ENCODE results near the gene ODC1.

Gene ODC1

GRCh38 chr2:10486091-10486490, 38.0 kb upstream of the ODC1 start:
- no peak overlapping the region for H3K4me3 ChIP-seq (ENCODE audit: low read length)
- no peak for DNase-seq (ENCODE audit: low read depth)
- TF ChIP-seq, protein P1, sequence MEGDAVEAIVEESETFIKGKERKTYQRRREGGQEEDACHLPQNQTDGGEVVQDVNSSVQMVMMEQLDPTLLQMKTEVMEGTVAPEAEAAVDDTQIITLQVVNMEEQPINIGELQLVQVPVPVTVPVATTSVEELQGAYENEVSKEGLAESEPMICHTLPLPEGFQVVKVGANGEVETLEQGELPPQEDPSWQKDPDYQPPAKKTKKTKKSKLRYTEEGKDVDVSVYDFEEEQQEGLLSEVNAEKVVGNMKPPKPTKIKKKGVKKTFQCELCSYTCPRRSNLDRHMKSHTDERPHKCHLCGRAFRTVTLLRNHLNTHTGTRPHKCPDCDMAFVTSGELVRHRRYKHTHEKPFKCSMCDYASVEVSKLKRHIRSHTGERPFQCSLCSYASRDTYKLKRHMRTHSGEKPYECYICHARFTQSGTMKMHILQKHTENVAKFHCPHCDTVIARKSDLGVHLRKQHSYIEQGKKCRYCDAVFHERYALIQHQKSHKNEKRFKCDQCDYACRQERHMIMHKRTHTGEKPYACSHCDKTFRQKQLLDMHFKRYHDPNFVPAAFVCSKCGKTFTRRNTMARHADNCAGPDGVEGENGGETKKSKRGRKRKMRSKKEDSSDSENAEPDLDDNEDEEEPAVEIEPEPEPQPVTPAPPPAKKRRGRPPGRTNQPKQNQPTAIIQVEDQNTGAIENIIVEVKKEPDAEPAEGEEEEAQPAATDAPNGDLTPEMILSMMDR (IDR thresholded peaks at IDR 0.05; ENCODE audit: insufficient read depth, low read depth, low read length, missing control alignments), result no peak

GRCh38 chr2:10482913-10483312, 34.8 kb upstream of the ODC1 start:
- TF ChIP-seq, protein P1 (IDR thresholded peaks at IDR 0.05; ENCODE audit: insufficient read depth, low read depth, low read length, missing control alignments), result no peak
- no peak overlapping the region for H3K4me3 ChIP-seq (ENCODE audit: low read length)
- DNase-seq (ENCODE audit: low read depth), result no peak

DNA sequence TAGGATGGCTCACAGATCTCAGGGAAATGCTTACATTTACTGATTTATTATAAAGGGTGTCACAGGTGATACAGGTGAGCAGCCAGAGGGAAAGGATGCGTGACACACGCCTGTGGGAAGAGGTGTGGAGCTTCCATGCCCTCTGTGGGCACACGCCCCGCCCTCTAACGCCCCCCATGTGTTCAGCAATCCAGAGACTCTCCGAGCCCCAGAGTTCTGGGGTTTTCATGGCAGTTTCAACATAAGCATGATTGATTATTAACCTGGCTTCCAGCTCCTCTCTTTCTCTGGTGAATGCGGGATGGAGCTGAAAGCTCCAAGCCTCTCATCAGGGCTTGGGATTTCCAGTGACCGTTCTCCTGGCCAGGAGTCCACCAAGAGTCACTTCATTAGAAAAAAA, 34.3 kb upstream of the ODC1 start:
- no peak overlapping the region for H3K4me3 ChIP-seq (ENCODE audit: low read length)
- TF ChIP-seq, protein P1 (IDR thresholded peaks at IDR 0.05; ENCODE audit: insufficient read depth, low read depth, low read length, missing control alignments), result no peak
- DNase-seq (ENCODE audit: low read depth), result no peak

- no peak overlapping the region for H3K4me3 ChIP-seq (ENCODE audit: low read length)
- TF ChIP-seq, protein P1 (IDR thresholded peaks at IDR 0.05; ENCODE audit: insufficient read depth, low read depth, low read length, missing control alignments), result no peak
- no peak for DNase-seq (ENCODE audit: low read depth)
These were observed 33.6 kb upstream of the ODC1 start for GRCh38 chr2:10481666-10482157.

GRCh38 chr2:10481055-10481665, 33.0 kb upstream of the ODC1 start:
- no peak overlapping the region for H3K4me3 ChIP-seq (ENCODE audit: low read length)
- TF ChIP-seq, protein P1 (IDR thresholded peaks at IDR 0.05; ENCODE audit: insufficient read depth, low read depth, low read length, missing control alignments), result no peak
- no peak for DNase-seq (ENCODE audit: low read depth)

DNA sequence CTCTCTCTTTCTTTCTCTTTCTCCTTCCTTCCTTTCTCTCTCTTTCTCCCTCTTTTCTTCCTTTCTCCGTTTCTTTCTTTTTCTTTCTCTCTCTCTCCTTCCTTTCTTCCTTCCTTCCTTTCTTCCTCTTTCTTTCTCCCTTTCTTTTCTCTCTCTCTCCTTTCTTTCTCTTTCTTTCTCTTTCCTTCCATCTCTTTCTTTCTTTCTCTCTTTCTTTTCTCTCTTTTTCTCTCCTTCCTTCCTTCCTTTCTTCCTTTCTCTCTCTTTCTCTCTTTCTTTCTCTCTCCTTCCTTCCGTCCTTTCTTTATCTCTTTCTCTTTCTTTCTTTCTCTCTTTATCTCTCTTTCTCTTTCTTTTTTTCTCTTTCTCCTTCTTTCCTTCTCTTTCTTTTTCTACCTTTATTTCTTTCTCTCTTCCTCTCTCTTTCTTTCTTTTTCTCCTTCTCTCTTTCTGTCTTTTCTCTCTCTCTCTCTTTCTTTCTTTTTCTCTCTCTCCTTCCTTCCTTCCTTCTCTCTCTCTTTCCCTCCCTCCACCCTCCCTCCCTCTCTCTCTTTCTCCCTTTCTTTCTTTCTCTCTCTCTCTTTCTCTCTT, 32.3 kb upstream of the ODC1 start:
- no peak for DNase-seq (ENCODE audit: low read depth)
- TF ChIP-seq, protein P1 (IDR thresholded peaks at IDR 0.05; ENCODE audit: insufficient read depth, low read depth, low read length, missing control alignments), result no peak
- H3K4me3 ChIP-seq (ENCODE audit: low read length), result no peak overlapping the region

DNA sequence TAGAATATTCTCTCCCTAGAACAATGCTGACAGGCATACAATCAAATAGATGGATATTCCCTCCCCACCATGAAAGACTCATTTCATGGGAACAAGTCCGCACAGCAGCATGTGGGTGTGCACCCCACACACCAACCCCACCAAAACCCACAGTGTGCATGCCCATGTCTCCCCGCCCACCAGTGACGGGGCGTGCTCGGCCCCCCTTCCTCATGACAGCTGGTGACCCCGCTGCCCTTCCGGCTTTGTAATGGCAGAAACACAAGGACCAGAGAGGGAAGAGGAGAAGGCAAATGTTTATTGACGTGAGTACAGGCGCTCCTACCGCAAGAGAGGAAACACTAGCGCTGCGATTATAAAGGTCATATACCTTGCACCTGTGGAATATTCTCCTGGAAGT, 30.8 kb upstream of the ODC1 start:
- DNase-seq (ENCODE audit: low read depth), result no peak
- TF ChIP-seq, protein P1 (IDR thresholded peaks at IDR 0.05; ENCODE audit: insufficient read depth, low read depth, low read length, missing control alignments), result no peak
- H3K4me3 ChIP-seq (ENCODE audit: low read length), result no peak overlapping the region
